HG03280 (cell line): ENCODE results near the gene COPS7A.
"Not testable (repeated sequence)": the region's sequence is repeated elsewhere in the genome, so short reads cannot be mapped to it uniquely, and the experiment has no call there.

Experiments
- ATAC-seq: cut with Tn5 transposase; IDR thresholded peaks from one replicate; pipeline ENCODE4 v1.9.1; 2021; ENCODE audit warnings: mild to moderate bottlenecking, moderate library complexity; ENCODE audit not compliant: unreplicated experiment

Gene COPS7A

GRCh38 chr12:6701078-6701768 is 22.6 kb upstream of the COPS7A start:
- ATAC-seq, result no peak

GRCh38 chr12:6703631-6704030 is 20.2 kb upstream of the COPS7A start:
- ATAC-seq, result no peak

GRCh38 chr12:6708351-6708750 is 15.5 kb upstream of the COPS7A start:
- ATAC-seq, result not testable (repeated sequence)

GRCh38 chr12:6708960-6709394 is 14.9 kb upstream of the COPS7A start:
- ATAC-seq, result no peak

GRCh38 chr12:6716031-6716873 is 7.6 kb upstream of the COPS7A start:
- not testable (repeated sequence) for ATAC-seq

- ATAC-seq, result no peak
Measured at GRCh38 chr12:6716874-6717437, 6.9 kb upstream of the COPS7A start.

GRCh38 chr12:6722863-6723262 is 983 bp upstream of the COPS7A start:
- no peak for ATAC-seq

GRCh38 chr12:6724409-6724797 is 557 bp downstream of the COPS7A start:
- peak; percentile 21 for ATAC-seq

- ATAC-seq, result no peak
Measured at GRCh38 chr12:6725350-6725749, 1.5 kb downstream of the COPS7A start.

- ATAC-seq, result no peak
Measured at GRCh38 chr12:6729186-6729585, 5.3 kb downstream of the COPS7A start.

GRCh38 chr12:6730169-6730568 is 6.3 kb downstream of the COPS7A start:
- ATAC-seq, result no peak

- ATAC-seq, result no peak
Measured at GRCh38 chr12:6734506-6735387, 10.9 kb downstream of the COPS7A start.

- ATAC-seq, result peak; percentile 51
Measured at GRCh38 chr12:6735448-6736191, 11.8 kb downstream of the COPS7A start.

- no peak for ATAC-seq
Measured at GRCh38 chr12:6736754-6737153, 12.9 kb downstream of the COPS7A start.

- not testable (repeated sequence) for ATAC-seq
Measured at GRCh38 chr12:6742080-6742479, 18.2 kb downstream of the COPS7A start.

- ATAC-seq, result no peak
Measured at GRCh38 chr12:6742834-6743233, 19.0 kb downstream of the COPS7A start.

GRCh38 chr12:6743300-6743699 is 19.5 kb downstream of the COPS7A start:
- ATAC-seq, result not testable (repeated sequence)

- no peak for ATAC-seq
Measured at GRCh38 chr12:6745741-6746525, 22.1 kb downstream of the COPS7A start.

GRCh38 chr12:6747216-6747615 is 23.4 kb downstream of the COPS7A start:
- ATAC-seq, result no peak
